GOT3 (cell line): ENCODE results near the gene AP1S3.

Experiments used
- DNase-seq: peaks from one replicate; lab custom pipeline; 2025; ENCODE audit warnings: mixed read lengths; lab: John Stamatoyannopoulos, UW

The AP1S3 gene

DNA sequence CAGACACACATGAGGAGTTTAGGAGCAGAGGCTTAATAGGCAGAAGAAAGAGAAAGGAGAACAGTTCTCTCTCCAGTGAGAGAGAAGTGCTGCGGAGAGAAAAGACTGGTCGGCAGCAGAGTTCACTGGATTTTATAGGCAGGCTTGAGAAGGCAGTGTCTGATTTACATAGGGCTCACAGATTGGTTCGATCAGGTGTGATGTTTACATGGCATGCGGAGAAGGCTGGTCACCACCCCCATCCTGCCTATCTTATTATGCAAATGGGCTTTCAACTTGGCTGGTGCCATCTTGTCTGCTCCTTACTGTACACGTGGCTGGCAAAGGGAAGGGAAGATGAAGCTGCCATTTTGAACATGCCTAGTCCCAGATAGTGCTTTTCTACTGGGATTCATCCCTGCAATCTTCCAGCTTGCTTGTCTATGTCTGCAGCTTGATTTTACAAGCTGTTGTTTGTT is 113.4 kb downstream of the AP1S3 start:
- DNase-seq, result no peak

- no peak for DNase-seq
These were observed 115.2 kb downstream of the AP1S3 start for GRCh38 chr2:223722226-223722625.

DNA sequence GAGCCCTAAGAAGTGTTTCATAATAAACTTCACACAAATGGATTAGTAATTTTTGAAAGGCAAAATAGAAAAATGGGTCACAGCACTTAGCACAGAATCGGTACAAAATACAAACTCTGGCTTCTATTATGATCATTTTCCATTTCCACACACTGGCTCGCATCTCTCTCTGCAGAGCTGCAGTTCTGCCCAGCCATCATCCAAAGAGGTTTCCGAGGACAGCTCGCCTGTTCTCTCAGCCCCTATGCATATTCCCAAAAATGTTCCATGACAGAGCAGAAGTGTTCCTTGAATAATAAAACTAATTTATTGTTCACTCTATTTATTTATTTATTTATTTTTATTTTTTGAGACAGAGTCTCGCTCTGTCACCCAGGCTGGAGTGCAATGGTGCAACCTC is 115.6 kb downstream of the AP1S3 start:
- DNase-seq, result no peak

GRCh38 chr2:223720367-223720766 is 117.0 kb downstream of the AP1S3 start:
- DNase-seq, result no peak

- DNase-seq, result no peak
These were observed 124.7 kb downstream of the AP1S3 start for GRCh38 chr2:223712642-223713041.

- no peak for DNase-seq
These were observed 125.6 kb downstream of the AP1S3 start for GRCh38 chr2:223711596-223712326.
